MM.1S (cell line): ENCODE measurements around the gene ITGA2.

Experiments used
- EZH2 ChIP-seq: fragments of 300-600 bp; sonication (generic); optimal IDR thresholded peaks from 2 replicates; pipeline ENCODE3; 2017; ENCODE audit warnings: low read depth, mild to moderate bottlenecking, antibody characterized with exemption, low read length, mixed read lengths
- EZH2phosphoT487 ChIP-seq: fragments of 300-600 bp; sonication (generic); IDR thresholded peaks from 2 replicates; pipeline ENCODE4 v1.6.1; 2018; ENCODE audit warnings: antibody characterized with exemption, low read length
- TF ChIP-seq, protein P1 (sequence below): fragments of 300-600 bp; sonication (generic); IDR thresholded peaks from 2 replicates; pipeline ENCODE4 v1.5.1; 2016; ENCODE audit warnings: antibody characterized with exemption, low read length, mixed read lengths

DNA sequence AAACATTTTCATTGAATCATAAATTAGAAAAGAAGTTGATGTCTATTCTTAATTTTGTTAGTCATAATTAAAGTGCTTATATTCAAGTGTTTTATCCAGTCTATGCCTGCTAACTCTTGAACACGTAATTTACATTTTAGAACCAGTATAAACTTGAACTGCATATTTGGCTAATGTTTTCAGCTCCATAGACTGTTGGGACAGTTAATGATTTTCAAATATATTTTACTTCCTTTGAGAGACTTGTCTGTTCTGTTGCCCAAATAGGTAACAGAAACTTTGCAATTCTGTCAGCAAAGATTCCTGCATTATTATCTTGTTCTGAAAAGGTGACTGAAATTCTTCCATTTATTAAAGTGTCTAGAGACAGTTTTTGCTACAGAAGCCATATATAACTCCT lies 7.8 kb downstream of the ITGA2 start:
- TF ChIP-seq, protein P1, sequence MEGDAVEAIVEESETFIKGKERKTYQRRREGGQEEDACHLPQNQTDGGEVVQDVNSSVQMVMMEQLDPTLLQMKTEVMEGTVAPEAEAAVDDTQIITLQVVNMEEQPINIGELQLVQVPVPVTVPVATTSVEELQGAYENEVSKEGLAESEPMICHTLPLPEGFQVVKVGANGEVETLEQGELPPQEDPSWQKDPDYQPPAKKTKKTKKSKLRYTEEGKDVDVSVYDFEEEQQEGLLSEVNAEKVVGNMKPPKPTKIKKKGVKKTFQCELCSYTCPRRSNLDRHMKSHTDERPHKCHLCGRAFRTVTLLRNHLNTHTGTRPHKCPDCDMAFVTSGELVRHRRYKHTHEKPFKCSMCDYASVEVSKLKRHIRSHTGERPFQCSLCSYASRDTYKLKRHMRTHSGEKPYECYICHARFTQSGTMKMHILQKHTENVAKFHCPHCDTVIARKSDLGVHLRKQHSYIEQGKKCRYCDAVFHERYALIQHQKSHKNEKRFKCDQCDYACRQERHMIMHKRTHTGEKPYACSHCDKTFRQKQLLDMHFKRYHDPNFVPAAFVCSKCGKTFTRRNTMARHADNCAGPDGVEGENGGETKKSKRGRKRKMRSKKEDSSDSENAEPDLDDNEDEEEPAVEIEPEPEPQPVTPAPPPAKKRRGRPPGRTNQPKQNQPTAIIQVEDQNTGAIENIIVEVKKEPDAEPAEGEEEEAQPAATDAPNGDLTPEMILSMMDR: no peak
- TF ChIP-seq EZH2 (no peak), EZH2phosphoT487 (no peak)
